Motor neuron (in vitro differentiated cells): ENCODE measurements around the gene PCDHGA11. TPM values are rescaled to one million over a fixed set of nuclear protein-coding genes. Genes with fewer than 3 reads are reported as not detected.
"Not testable (repeated sequence)": the region's sequence is repeated elsewhere in the genome, so short reads cannot be mapped to it uniquely, and the experiment has no call there.

ENCODE experiments used
- ATAC-seq, 8 experiments: fragments of 200-7000 bp; cut with Tn5 transposase; replicated peaks in 6 of 8; 2 replicates each; pipeline ENCODE4 v1.8.0; 2021; ENCODE audit warnings: mild to moderate bottlenecking in 8 of 8, moderate library complexity in 8 of 8
- H3K27ac ChIP-seq, 2 donors: fragments of 250-450 bp; sonication (Bioruptor Pico); 2 replicates each; pipeline ENCODE4 v1.9.0; 2021; ENCODE audit warnings: antibody characterized with exemption in 2 of 2, mild to moderate bottlenecking in 2 of 2, moderate library complexity in 1 of 2
- H3K4me1 ChIP-seq, 2 donors: fragments of 250-450 bp; sonication (Bioruptor Pico); replicated peaks in 1 of 2; 2 replicates each; pipeline ENCODE4 v1.6.1; 2021; ENCODE audit warnings: antibody characterized with exemption in 2 of 2, mild to moderate bottlenecking in 2 of 2, moderate library complexity in 1 of 2
- H3K4me3 ChIP-seq, 5 donors: fragments of 250-450 bp; sonication (Bioruptor Pico); 2 replicates each; pipeline ENCODE4 v1.9.0; 2021; ENCODE audit warnings: antibody characterized with exemption in 5 of 5, mild to moderate bottlenecking in 5 of 5, moderate library complexity in 4 of 5
- WGBS, 10 experiments: fragments of 450-650 bp; shearing (Covaris generic); methylation state at CpG; one replicate each; pipeline ENCODE4 v1.0.0; 2022; 5-methylcytosine and 5-hydroxymethylcytosine counted together
- in situ Hi-C, 9 experiments: fragments of 400-800 bp; cut with MboI; loops; one replicate each; pipeline ENCODE4 v1.15.0; 2021; ENCODE audit warnings: low sequenced_read_pairs in 9 of 9, low pct_unique_long_range_greater_than_20kb in 2 of 9; ENCODE audit not compliant: unreplicated experiment in 9 of 9
- total RNA-seq, 8 experiments: library from RNA; unstranded; fragments of 300-600 nt; gene quantifications; 2 replicates each; pipeline versions ENCODE4 v1.2.3 to v1.2.4, GENCODE V29; 2022

The PCDHGA11 gene
- total RNA-seq, 8 experiments from 2014 or later: 1.3 to 8.8 (median 3.8) TPM

- in situ Hi-C loops: no loop called here
- 18 to 100% (median 92%) methylated on average over 2 to 53 of the region's 77 CpGs; no CpG with 5 or more reads in 4 of the 10 experiments for WGBS, 10 experiments
- Histone ChIP-seq H3K27ac (no peak overlapping the region), H3K4me1 (no peaks in the 10 kb centered on the region), H3K4me3 (no peak overlapping the region)
- ATAC-seq: no peak
Observed at GRCh38 chr5:141389153-141390042, 31.5 kb upstream of the PCDHGA11 start.

DNA sequence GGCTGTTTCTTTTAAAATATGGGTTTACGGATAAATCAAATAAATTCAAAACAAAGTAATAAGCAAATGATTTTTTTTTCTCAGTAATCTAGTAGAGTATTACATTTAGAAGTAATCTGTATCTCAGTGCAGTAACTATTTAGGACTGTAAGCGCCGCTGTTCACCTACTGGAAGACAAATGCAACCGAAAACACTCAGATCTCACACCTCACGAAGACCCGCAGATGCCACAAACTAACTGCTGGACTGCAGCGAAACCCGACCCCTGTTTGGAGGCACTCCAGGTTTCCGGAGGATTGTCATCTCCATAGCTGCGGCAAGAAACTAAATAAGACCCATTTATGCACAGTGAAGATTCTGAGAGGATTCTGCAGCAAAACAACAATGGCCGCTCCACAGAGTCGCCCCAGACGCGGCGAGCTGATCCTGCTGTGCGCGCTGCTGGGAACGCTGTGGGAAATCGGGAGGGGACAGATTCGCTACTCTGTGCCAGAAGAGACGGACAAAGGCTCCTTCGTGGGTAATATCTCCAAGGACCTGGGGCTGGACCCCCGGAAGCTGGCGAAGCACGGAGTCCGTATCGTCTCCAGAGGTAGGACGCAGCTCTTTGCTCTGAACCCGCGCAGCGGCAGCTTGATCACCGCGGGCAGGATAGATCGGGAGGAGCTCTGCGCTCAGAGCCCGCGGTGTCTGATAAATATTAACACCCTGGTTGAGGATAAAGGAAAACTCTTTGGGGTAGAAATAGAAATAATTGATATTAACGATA is 28.2 kb upstream of the PCDHGA11 start, which contains the start of gene PCDHGA8:
TSS of gene PCDHGA8 (plus strand) at position 205 of the 770 bp plus-strand sequence. CDS start at position 386, 181 bp downstream.
- ATAC-seq: no peak
- WGBS, 10 experiments: 15 to 96% (median 83%) methylated on average over 1 to 38 of the region's 38 CpGs
- in situ Hi-C loops: no loop called here
- Histone ChIP-seq H3K4me3 (no peak within 1 kb of the TSS), H3K4me1 (no peaks in the 10 kb centered on the region), H3K27ac (no peak within 1 kb of the TSS)

DNA sequence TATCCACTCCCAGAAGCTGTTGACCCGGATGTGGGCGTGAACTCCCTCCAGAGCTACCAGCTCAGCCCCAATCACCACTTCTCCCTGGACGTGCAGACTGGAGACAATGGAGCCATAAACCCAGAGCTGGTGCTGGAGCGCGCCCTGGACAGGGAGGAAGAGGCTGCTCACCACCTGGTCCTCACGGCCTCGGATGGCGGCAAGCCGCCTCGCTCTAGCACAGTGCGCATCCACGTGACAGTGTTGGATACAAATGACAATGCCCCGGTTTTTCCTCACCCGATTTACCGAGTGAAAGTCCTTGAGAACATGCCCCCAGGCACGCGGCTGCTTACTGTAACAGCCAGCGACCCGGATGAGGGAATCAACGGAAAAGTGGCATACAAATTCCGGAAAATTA is 27.6 kb upstream of the PCDHGA11 start:
- no peaks in the 10 kb centered on the region for H3K4me1 ChIP-seq
- H3K4me3 ChIP-seq: no peak overlapping the region
- ATAC-seq: no peak
- WGBS, 10 experiments: 0 to 97% (median 90%) methylated on average over 2 to 18 of the region's 21 CpGs
- in situ Hi-C loops: no loop called here
- no peak overlapping the region for H3K27ac ChIP-seq

- 60 to 100% (median 88%) methylated on average over 1 to 12 of the region's 53 CpGs; no CpG with 5 or more reads in 4 of the 10 experiments for WGBS, 10 experiments
- ATAC-seq, in situ Hi-C loops, H3K4me3 ChIP-seq, H3K27ac ChIP-seq, H3K4me1 ChIP-seq: not testable (repeated sequence)
Observed at GRCh38 chr5:141394401-141395187, 26.3 kb upstream of the PCDHGA11 start.

GRCh38 chr5:141397756-141398551 is 22.9 kb upstream of the PCDHGA11 start, which contains the start of gene PCDHGB5:
Gene PCDHGB5 (plus strand): TSS chr5:141397947. CDS start chr5:141398128, 181 bp downstream.
- in situ Hi-C loops, H3K4me3 ChIP-seq, H3K27ac ChIP-seq, H3K4me1 ChIP-seq: not testable (repeated sequence)
- whole genome bisulfite sequencing, 10 experiments: 0 to 88% (median 40%) methylated on average over 1 to 9 of the region's 43 CpGs; no CpG with 5 or more reads in 3 of the 10 experiments
- ATAC-seq: peak in 4 of 8 experiments; percentile 30 to 95 (median 62)

DNA sequence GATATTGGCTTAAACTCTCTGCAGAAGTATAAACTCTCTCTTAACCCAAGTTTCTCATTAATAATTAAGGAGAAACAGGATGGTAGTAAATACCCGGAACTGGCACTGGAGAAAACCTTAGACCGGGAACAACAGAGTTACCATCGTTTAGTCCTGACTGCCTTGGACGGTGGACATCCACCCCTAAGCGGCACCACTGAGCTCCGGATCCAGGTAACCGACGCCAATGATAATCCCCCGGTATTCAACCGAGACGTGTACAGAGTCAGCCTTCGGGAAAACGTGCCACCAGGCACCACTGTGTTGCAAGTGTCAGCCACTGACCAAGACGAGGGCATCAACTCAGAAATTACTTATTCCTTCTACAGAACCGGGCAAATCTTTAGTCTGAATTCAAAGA is 22.2 kb upstream of the PCDHGA11 start:
- 12 to 96% (median 82%) methylated on average over 2 to 13 of the region's 15 CpGs; no CpG with 5 or more reads in 1 of the 10 experiments for WGBS, 10 experiments
- in situ Hi-C loops: no loop called here
- no peak for ATAC-seq
- no peaks in the 10 kb centered on the region for H3K4me1 ChIP-seq
- no peak overlapping the region for H3K27ac ChIP-seq
- no peak overlapping the region for H3K4me3 ChIP-seq

DNA sequence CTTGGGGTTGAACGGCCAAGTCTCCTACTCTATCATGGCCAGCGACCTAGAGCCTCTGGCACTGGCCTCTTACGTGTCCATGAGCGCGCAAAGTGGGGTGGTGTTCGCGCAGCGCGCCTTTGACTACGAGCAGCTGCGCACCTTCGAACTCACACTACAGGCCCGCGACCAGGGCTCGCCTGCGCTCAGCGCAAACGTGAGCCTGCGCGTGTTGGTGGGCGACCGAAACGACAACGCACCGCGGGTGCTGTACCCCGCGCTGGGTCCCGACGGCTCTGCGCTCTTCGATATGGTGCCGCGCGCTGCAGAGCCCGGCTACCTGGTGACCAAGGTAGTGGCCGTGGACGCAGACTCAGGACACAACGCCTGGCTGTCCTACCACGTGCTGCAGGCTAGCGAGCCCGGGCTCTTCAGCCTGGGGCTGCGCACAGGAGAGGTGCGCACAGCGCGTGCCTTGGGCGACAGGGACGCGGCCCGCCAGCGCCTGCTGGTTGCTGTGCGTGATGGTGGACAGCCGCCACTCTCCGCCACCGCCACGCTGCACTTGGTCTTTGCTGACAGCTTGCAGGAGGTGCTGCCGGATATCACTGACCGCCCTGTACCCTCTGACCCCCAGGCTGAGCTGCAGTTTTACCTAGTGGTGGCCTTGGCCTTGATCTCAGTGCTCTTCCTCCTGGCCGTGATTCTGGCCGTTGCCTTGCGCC is 21.1 kb upstream of the PCDHGA11 start:
- H3K27ac ChIP-seq: no peak overlapping the region
- H3K4me3 ChIP-seq: no peak overlapping the region
- no peak for ATAC-seq
- no peaks in the 10 kb centered on the region for H3K4me1 ChIP-seq
- WGBS, 10 experiments: 20 to 100% (median 92%) methylated on average over 2 to 31 of the region's 61 CpGs; no CpG with 5 or more reads in 3 of the 10 experiments
- in situ Hi-C loops: loop anchor here in 6 of 9 experiments (10.0 to 25.0 kb wide), 3 partner anchors 125 to 163 kb away; no protein-coding TSS in a partner anchor

- Histone ChIP-seq H3K27ac (no peak within 1 kb of the TSS), H3K4me3 (no peak within 1 kb of the TSS), H3K4me1 (no peaks in the 10 kb centered on the region)
- peak in 2 of 8 experiments; percentile 68 to 88 for ATAC-seq
- in situ Hi-C loops: loop anchor here in 6 of 9 experiments (10.0 to 25.0 kb wide), 3 partner anchors 122 to 160 kb away; no protein-coding TSS in a partner anchor
- WGBS, 10 experiments: 13 to 95% (median 80%) methylated on average over 3 to 26 of the region's 27 CpGs; no CpG with 5 or more reads in 1 of the 10 experiments
Observed at GRCh38 chr5:141402553-141403243, 18.2 kb upstream of the PCDHGA11 start, which contains the start of gene PCDHGA9. Gene PCDHGA9 (plus strand): TSS chr5:141402778. CDS start chr5:141402953, 175 bp downstream.

DNA sequence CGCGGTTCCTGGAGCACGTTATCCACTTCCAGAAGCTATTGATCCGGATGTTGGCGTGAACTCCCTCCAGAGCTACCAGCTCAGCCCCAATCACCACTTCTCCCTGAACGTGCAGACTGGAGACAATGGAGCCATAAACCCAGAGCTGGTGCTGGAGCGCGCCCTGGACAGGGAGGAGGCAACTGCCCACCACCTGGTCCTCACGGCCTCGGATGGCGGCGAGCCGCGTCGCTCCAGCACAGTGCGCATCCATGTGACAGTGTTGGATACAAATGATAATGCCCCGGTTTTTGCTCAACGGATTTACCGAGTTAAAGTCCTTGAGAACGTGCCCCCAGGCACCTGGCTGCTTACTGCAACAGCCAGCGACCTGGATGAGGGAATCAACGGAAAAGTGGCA is 17.5 kb upstream of the PCDHGA11 start:
- in situ Hi-C loops: loop anchor here in 6 of 9 experiments (10.0 to 25.0 kb wide), 3 partner anchors 121 to 159 kb away; no protein-coding TSS in a partner anchor
- WGBS, 10 experiments: 28 to 100% (median 90%) methylated on average over 1 to 21 of the region's 22 CpGs; no CpG with 5 or more reads in 1 of the 10 experiments
- H3K4me3 ChIP-seq: no peak overlapping the region
- ATAC-seq: no peak
- H3K27ac ChIP-seq: no peak overlapping the region
- H3K4me1 ChIP-seq: no peaks in the 10 kb centered on the region

DNA sequence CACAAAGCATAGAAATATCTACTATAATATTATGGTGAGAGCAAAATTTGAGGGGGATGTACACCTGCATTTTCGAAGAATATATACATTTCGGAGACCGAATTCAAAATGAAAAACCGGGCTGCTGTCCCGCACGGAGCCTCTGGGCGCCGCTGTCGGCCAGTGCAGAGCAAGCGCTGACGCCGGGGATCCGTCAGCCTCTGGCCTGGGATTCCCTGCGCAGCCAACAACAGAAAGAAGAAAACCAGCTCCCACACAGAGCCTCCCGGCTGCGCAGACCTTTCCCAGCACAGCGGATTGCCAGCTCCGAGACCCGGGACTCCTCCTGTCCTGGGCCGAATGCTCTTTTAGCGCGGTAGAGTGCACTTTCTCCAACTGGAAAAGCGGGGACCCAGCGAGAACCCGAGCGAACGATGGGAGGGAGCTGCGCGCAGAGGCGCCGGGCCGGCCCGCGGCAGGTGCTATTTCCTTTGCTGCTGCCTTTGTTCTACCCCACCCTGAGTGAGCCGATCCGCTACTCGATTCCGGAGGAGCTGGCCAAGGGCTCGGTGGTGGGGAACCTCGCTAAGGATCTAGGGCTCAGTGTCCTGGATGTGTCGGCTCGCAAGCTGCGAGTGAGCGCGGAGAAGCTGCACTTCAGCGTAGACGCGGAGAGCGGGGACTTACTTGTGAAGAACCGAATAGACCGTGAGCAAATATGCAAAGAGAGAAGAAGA is 12.9 kb upstream of the PCDHGA11 start, which contains the start of gene PCDHGB6:
TSS of gene PCDHGB6 (plus strand) at position 232 of the 716 bp plus-strand sequence. CDS start at position 414, 182 bp downstream.
- in situ Hi-C loops: loop anchor here in 6 of 9 experiments (10.0 to 25.0 kb wide), 3 partner anchors 117 to 154 kb away; no protein-coding TSS in a partner anchor
- Histone ChIP-seq H3K4me3 (peak within 1 kb of the TSS; percentile 45 to 92 (median 69)), H3K4me1 (peaks cover 11 to 15% of the 10 kb centered on the region in 2 donors), H3K27ac (peak within 1 kb of the TSS; percentile 90 to 94)
- WGBS, 10 experiments: 10 to 60% (median 22%) methylated on average over 1 to 23 of the region's 51 CpGs; no CpG with 5 or more reads in 3 of the 10 experiments
- peak in 7 of 8 experiments; percentile 37 to 100 (median 98) for ATAC-seq
